Jurkat, Clone E6-1 (cell line): ENCODE measurements around the gene ZNF511. TPM values are rescaled to one million over a fixed set of nuclear protein-coding genes. Genes with fewer than 3 reads are reported as not detected.
"Not testable (repeated sequence)": the region's sequence is repeated elsewhere in the genome, so short reads cannot be mapped to it uniquely, and the experiment has no call there.

Experiments
- DNase-seq: peaks from one replicate; pipeline ENCODE4 v3.0.0-alpha.2; 2011; ENCODE audit warnings: low read depth, low spot score
- H3K4me3 ChIP-seq: 2 replicates; pipeline ENCODE4 v1.5.1; 2011; ENCODE audit warnings: mild to moderate bottlenecking, low read length, control low read depth, moderate library complexity
- polyA plus RNA-seq: library from polyadenylated mRNA; unstranded; fragments of >200 nt; gene quantifications from one replicate; pipeline ENCODE4 v1.2.1, GENCODE V29; 2012; ENCODE audit warnings: missing spikeins; ENCODE audit not compliant: insufficient read length, insufficient read depth

The ZNF511 gene, protein sequence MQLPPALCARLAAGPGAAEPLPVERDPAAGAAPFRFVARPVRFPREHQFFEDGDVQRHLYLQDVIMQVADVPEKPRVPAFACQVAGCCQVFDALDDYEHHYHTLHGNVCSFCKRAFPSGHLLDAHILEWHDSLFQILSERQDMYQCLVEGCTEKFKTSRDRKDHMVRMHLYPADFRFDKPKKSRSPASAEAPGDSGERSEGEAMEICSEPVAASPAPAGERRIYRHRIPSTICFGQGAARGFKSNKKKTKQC
- 74.0 TPM for polyA plus RNA-seq

DNA sequence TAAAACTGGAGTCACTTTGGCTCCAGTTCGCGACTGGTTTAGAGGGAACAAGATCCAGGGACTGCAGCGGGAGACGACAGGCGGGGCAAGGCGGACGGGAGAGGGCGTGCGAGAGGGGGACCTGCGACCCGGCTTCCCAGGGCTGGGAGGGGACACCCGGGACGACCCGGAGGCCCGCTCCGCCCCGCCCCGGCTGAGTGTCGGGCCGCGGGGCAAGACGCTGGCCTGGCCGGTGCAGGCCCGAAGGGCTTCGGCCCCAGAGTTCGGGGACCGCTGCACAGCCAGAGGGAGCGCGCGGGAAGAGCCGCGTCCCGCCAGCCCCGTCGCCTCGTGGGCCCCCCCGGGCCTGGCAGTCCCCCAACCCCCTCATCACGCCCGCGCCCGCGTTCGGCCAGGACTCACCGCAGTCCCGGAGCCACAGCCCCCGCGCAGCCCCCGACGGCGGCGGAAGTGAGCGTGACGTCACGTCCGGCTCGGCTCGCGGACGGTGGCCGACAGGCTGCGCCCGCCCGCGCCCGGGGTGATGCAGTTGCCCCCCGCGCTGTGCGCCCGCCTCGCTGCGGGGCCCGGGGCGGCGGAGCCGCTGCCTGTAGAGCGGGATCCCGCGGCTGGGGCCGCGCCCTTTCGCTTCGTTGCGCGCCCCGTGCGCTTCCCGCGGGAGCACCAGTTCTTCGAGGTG is at the start of gene ZNF511, which contains the start of gene TUBGCP2:
ZNF511 (plus strand) TSS at position 494 of the 679 bp plus-strand sequence; CDS start at position 524, 30 bp downstream.
TUBGCP2 (minus strand) TSS at position 452 of the 679 bp plus-strand sequence. CDS start 5,931 bp downstream, outside the sequence.
- peak within 1 kb of the TSS; percentile 71 for H3K4me3 ChIP-seq
- DNase-seq = peak; percentile 67

DNA sequence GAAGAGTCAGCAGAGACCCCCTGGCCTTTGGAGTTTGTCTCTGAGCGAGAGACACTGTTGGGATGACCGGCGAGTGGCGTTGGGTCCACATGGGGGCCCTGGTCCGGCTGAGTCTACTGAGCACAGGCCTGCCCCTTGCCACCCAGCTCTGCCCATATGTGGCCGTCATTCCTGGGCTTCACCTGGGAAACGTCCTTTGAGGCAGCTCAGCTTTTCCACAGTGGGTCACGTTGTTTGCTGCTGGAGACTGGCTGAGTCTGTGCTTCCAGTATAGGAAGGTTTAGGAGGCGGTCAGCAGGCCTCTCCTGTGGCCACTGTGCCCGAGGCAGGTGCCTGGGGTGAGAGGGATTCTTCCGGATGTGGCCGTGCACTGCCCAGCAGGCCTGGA is 49.1 kb upstream of the ZNF511 start:
- no peak overlapping the region for H3K4me3 ChIP-seq
- DNase-seq = no peak

DNA sequence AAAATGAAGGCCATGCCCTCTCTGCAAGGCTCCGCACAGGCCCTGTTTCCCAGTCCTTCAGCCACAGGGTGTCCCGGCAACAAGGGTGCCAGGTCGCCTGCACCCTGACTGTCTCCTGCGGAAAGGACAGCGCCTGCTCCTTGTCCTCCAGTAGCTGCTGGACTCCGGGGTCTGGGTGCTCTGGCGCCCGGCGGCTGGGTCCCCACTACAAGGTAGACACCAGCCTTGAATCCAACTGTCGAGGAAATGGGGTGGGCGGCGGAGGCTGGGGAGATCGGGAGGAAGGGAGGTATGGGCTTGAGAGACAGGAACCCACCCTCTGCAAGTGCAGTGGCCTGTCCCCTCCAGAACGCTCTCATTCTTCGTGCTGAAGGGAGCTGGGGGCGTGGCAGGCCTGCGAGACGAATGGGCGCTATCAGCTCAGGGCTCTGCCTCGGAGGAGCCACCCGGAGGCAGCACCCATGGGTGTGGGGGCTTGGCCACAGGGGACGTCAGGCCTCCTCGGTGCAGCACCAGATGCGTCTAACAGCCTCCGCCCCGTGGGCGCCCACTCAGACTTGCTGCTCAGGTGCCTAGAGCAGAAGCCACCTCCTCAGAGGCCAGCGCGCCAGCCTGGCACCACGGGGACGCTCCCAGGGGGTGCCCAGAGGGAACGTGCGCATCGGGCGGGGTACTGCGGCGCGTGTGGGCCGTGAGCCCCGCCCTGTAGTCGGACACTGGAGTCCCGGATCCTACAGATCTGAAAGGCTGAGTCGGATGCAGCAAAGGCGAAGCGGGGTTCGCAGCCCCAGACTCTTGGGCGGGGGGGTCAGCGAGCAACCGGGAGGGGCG is 47.6 kb upstream of the ZNF511 start:
- peak overlapping the region; percentile 59 for H3K4me3 ChIP-seq
- peak; percentile 31 for DNase-seq

DNA sequence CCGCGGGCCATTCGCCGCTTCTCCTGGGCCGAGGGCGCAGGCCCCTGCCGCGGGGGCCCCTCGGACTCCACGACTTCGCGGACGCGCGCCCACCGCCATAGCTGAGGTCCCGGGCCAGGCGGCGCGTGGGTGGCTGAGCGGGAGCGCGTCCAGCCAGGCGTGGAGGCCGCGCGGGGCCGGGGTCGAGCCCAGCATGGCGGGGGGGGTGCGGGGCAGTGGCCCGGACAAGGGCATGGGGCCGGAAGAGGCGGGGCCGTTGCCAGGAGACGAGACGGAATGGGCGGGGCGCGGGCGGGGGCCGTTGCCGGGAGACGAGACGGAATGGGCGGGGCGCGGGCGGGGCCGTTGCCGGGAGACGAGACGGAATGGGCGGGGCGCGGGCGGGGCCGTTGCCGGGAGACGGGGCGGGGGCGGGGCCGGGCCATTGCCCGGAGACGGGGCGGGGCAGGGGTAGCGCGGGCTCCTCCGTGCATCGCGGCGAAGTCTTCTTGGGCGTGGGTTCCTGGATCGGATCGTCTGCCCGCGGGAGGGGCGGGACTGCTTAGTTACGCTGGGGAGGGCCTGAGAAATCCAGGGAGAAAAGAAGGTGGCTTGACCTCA is 46.9 kb upstream of the ZNF511 start:
- no peak for DNase-seq

DNA sequence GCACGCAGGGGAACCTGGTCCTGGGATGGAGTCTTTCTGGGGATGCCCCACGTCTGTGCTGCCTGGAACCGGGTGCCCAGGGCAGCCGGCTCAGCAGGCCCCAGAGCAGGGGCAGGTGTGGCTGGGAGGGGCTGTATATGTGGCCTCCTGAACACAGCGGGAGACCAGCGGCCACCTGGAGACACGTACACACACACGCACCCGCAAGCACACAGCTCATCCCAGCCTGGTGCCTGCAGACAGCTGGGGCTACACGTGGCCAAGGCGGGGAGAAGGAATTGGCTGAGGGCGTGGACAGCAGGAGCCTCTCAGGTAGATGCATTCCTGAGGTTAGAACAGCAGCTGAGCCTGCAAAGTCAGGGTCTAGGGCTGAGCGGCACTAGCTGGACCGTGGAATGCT is 46.0 kb upstream of the ZNF511 start:
- no peak for DNase-seq
- no peak overlapping the region for H3K4me3 ChIP-seq

More for the DNA sequence above, 46.9 kb upstream of the ZNF511 start:
- H3K4me3 ChIP-seq = peak overlapping the region; percentile 59

DNA sequence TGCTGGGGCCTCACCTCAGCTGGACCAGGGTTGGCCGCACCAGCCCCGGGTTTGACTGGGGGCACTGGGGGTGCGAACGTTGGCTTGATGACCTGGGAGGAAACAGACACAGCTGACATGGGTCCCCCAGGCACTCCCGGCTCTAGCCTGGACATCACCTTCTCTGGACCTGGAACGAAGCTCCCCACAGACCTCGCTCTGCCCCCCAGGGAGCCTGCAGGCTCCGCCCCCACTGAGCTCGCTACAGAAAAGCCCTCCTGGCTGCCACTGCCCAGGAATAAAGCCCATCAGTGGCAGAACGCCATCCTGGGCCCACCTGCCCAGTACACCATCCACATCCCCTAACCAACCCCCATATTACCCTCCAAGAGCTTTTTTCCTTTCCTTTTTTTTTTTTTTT is 45.0 kb upstream of the ZNF511 start:
- no peak overlapping the region for H3K4me3 ChIP-seq
- no peak for DNase-seq

DNA sequence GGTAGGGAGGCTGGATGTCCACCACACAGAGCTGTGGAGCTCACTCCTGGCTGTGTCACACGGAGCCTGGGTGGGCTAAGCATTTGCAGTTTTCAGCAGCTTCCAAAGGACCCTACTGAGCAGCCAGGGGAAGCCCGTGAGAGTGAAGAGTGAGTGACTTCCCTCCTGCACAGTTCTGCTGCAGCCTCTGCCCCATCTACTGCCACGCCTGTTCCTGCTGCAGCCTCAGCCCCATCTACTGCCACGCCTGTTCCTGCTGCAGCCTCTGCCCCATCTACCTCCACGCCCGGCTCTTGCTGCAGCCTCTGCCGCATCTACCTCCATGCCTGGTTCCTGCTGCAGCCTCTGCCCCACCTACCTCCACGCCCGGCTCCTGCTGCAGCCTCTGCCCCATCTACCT is 44.3 kb upstream of the ZNF511 start:
- H3K4me3 ChIP-seq = no peak overlapping the region
- no peak for DNase-seq

DNA sequence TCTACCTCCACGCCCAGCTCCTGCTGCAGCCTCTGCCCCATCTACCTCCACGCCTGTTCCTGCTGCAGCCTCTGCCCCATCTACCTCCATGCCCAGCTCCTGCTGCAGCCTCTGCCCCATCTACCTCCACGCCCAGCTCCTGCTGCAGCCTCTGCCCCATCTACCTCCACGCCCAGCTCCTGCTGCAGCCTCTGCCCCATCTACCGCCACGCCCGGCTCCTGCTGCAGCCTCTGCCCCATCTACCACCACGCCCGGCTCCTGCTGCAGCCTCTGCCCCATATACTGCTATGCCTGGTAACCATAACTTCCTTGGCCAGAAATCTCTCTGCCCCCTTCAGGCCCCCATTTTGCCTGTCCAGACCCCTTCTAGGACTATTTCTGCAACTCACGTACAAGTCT is 43.7 kb upstream of the ZNF511 start:
- not testable (repeated sequence) for H3K4me3 ChIP-seq

DNA sequence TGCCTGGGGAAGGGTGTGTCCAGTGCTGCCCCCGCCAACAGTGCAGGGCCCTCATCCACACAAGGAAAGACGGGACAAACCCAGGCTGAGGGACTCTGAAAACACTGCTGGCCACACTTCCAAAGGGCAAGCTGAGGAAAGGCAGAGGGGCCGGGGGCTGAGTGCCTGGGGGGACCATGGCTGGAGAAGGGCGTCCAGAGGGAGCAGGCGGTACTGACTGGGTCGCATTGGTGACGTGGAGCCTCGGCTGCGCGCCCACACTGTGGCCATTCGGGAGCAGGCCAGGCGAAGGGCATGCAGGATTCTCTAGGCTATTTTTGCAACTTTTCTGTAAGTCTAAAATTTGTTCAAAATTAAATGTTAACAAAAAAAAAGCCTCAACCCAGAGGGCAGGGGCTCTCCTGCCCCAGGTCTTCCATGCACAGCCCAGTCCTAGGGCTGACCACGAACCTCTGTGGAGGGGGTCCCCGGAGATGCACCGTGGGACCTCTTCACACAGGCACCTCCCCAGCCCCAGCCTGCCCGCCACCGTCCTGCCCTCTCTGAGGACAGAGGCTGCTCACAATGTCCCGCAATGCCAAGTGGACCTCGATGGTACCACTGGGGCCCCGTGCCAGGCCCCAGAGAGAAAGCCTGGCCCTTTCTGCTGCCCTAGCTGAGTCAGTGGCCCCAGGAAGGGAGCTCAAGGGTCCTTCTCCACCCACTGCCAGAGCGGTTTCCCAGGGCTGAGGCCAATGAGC is 42.5 kb upstream of the ZNF511 start:
- DNase-seq = no peak
- no peak overlapping the region for H3K4me3 ChIP-seq

More for the DNA sequence above, 43.7 kb upstream of the ZNF511 start:
- DNase-seq = not testable (repeated sequence)

DNA sequence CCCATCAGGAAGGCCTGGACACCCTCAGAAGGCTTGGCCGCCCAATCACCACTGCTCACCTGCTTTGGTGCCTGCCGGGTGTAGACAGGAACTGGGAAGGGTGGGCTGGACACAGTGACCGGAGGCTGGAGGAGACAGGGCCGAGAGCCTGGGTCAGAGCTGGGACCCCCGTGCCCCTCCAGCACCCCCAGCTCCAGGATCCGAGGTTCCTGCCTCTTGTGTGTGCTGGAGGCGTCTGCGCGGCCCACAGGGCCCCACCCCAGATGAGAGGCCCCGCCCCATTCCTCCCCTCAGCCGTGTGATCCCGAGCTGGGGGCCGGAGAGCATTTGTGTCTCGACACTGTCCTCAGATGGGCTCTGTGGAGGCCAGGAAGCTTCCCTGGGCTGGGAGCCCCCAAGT is 41.4 kb upstream of the ZNF511 start:
- no peak for DNase-seq
- H3K4me3 ChIP-seq = no peak overlapping the region

DNA sequence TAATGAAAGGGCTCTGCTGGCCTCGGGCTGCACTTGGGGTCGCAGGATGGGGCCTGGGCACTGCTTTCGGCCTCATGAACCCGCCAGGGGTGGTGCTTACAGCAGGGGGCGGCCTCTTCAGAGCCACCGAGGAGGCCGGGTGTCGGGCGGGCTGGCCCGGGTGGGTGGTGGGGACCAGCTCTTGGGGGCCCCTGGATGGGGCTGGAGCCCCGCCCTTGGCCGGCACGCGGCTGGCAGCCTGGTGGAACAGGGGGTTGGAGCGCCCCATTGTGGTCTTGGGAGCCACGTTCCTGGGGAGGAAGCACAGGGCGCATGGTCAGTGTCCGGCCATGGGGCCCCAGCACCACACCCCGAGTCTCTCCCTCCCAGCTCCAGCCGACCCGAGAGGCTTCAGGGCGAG is 40.9 kb upstream of the ZNF511 start:
- DNase-seq = no peak
- H3K4me3 ChIP-seq = no peak overlapping the region

DNA sequence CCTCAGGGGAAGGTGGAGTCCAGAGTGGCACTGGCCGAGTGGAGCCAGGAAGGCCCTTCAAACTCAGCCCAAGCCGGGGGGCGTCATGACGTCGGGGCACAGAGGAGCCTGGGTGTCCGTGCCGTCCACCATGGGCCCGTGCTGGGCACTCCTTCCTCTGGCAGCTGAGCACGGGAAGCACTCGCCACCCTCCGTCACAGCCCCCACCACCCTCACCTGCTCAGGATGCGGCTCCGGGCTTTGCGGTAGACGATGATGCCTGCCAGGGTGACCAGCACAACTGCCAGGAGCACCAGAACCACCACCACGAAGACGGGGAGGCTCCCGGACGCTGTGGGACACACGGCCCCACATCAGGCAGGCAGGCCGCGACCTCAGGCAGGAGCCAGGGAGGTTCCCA is 40.2 kb upstream of the ZNF511 start:
- DNase-seq = no peak
- H3K4me3 ChIP-seq = no peak overlapping the region

DNA sequence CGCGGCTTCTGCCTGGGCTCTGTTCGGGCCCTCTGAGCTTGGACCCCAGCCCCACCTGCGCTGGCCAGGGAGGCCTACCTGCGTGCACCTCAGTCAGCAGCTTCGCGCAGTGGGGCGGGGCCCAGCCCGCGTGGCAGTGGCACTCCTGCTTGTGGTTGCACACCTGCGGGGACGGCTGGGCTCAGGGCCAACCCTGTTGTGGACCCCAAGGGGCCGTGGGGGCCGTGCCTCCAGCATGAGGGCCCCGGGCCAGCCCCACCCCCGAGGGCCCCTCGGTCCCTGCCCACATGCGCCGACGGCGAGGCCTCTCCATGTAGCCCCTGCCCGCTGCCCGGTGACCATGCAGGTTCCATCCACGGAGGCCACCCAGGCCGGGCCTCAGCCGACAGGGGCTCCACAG is 39.3 kb upstream of the ZNF511 start:
- H3K4me3 ChIP-seq = no peak overlapping the region
- DNase-seq = no peak

DNA sequence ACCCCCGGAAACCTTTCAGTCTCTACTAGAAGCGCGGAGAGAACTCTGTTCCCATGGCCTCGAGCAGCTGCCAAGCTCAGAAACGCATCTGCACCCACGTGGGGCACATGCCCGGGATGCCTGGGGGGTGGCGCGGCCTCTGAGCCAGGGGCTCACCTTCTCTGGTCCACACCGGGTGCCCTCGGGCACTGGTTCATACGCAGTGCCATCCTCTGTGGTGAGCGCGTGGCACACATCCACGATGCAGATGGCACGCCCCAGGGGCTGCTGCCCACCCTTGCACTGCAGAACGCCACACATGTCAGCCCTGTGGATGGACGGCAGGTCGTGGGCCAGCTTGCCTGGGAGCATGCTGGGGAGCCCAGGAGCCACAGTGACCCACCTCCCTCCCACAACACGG is 38.5 kb upstream of the ZNF511 start:
- H3K4me3 ChIP-seq = no peak overlapping the region
- DNase-seq = no peak

DNA sequence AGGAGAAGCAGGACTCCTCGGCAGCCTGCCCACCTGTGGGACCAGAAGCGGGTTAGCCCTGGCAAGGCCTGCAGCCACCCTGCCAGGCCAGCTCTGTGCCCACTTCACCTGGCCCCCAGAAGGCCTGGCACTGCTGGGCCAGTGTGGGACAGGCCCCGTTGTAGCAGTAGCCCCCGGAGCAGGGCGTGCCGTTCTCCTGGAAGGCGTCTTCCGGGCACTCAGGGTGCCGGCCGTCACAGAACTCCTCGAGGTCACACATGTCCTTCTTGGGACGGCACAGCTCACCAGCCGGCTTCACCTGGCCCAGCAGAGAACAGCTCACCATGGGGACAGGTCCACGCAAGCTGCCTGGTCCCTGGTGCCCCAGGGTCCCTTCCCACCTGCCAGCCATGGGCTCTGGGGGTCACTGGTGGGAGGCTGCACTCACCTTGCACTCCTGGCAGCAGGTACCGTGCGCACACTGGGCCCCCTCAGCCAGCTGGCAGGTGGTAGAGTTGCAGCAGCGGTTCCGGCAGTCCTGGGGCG is 37.9 kb upstream of the ZNF511 start:
- H3K4me3 ChIP-seq = no peak overlapping the region
- DNase-seq = no peak

DNA sequence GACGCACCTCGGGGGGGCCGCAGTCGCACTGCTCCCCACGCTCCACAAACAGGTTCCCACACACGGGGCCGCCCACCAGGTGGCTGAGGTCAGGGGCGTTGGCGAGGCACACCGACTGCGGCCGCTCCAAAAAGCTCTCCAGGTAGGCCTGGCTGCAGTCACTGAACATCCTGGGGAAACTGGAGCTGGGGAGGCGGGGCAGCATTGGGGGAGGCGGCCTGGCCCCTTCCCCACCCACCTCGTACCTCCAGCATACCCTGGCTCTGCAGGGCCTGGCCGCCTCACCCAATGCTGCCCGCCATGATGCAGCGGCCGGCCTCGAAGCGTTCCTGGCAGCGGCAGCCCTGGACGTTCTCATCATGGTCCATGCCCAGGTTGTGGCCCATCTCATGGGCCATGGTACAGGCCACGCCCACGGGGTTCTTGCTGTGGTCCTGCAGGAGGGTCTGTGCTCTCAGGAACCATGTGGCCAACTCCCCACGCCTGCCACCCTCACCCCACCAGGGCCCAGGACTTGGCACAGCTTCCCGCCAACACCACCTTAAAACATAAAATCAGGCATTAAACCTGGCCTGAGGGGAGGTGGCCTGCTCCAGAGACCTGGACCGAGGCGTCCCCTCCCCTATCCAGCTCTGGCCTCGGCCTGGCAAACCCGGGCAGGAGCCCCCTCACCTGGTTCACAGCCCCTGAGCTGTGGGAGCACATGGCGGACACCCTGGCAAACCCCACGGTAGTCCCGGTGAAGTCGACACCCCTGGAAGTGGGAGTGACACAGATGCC is 37.0 kb upstream of the ZNF511 start:
- no peak overlapping the region for H3K4me3 ChIP-seq
- no peak for DNase-seq

DNA sequence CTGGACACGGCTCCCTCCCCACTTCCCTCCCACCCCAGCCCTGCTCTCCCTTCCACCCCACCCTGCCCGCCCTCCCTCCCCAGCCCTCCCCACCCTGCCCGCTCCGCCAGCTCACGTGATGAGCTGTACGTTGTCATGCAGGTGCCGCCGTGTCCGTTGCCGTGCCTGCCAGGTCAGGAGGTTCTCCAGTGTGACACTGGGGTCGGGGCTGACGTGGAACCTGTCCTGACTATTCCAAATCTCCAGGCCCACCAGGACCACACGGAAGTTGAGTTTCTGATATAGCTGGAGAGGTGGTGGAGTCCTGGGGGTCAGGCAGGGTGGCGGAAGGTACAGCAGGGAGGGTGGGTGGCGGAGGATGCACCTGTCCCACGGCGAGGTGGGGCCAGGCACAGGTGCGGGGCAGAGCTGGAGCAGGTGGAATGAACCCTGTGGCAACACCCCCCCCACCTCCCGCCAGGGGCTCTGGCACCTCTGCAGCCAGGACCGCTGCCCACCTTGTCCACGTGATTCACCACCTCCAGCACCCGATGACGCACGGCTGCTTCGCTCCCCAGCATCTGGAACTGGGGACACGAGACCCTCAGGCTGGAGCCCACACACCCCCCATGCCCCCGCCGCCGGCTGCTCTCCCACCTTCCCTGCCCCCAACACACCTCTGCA is 36.3 kb upstream of the ZNF511 start:
- DNase-seq = no peak
- no peak overlapping the region for H3K4me3 ChIP-seq
